Measurements from ENCODE around the gene MAP2K5.

DNA sequence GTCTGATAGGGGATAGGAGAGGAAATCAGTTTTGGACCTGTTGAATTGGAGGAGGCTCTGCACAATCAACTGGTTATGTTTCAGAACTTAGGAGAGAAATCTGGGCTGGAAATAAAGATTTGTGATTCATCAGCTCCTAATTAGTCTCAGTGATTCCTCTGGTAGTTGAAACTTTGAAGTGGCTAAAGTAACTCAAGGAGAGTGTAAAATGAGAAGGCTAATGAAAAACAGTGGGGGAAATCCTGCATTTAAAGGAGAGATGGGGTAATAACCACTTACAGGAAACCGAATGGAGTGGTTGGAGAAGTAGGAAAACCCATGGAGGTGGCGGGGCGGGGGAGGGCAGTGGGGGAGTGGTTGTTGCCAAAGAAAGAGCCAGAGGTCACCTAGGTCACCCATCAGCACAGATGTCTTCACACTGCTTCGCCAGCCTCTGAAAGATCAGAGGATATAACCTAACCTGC, 32.6 kb downstream of the MAP2K5 start:
- TF ChIP-seq CTCF (conservative IDR thresholded peaks at IDR 0.05) (no peak), ZFX (IDR thresholded peaks at IDR 0.05) (no peak)
